ENCODE results near the gene ZDHHC16.

Gene ZDHHC16

GRCh38 chr10:97506199-97506991 lies 60.4 kb downstream of the ZDHHC16 start:
- Histone ChIP-seq H3K27me3 (ENCODE audit: control insufficient read depth, insufficient read depth, low read length) (no peaks in the 10 kb centered on the region), H3K4me3 (ENCODE audit: low read length) (no peak overlapping the region), H3K9ac (ENCODE audit: low read length) (no peak overlapping the region), H3K36me3 (ENCODE audit: control insufficient read depth, insufficient read depth, low read length) (no peaks in the 10 kb centered on the region), H3K4me1 (ENCODE audit: control insufficient read depth, insufficient read depth, low read length) (no peaks in the 10 kb centered on the region), H3K9me3 (ENCODE audit: control insufficient read depth, low read length) (no peaks in the 10 kb centered on the region)
